Measurements from ENCODE around the gene COG2. TPM values are rescaled to one million over a fixed set of nuclear protein-coding genes. Genes with fewer than 3 reads are reported as not detected.

COG2 gene
- polyA plus RNA-seq, 1 donor (not counting 4 experiments of a cell fraction or from before 2014, with no cell fraction given), result 18.6 TPM

GRCh38 chr1:230668227-230668626, 25.9 kb downstream of the COG2 start:
- H3K9ac ChIP-seq (ENCODE audit: control insufficient read depth, extremely low read depth, insufficient read depth, low read length), result no peak overlapping the region
- no peaks in the 10 kb centered on the region for H3K79me2 ChIP-seq (ENCODE audit: control insufficient read depth, insufficient read depth, low read length)
- dilution Hi-C loops (cut with MboI; ENCODE audit: extremely low pct_ligation_motif_present, low sequenced_read_pairs), result no loop called here
- no peak for FAIRE-seq
- H3K9me3 ChIP-seq (ENCODE audit: control insufficient read depth, low read depth, low read length), result no peaks in the 10 kb centered on the region
- H3K4me1 ChIP-seq (ENCODE audit: control insufficient read depth, extremely low read depth, insufficient read depth, low read length), result no peaks in the 10 kb centered on the region
- TF ChIP-seq EZH2 (IDR thresholded peaks at IDR 0.05; ENCODE audit: low read length) (no peak), CTCF (optimal IDR thresholded peaks at IDR 0.05 in 1 of 3, IDR thresholded peaks at IDR 0.05 in 1 of 3, conservative IDR thresholded peaks at IDR 0.05 in 1 of 3; ENCODE audit: extremely low read depth in 1 of 3, insufficient read depth in 2 of 3, low read length in 3 of 3) (no peak)
- no peak overlapping the region for H2AFZ ChIP-seq (ENCODE audit: control insufficient read depth, low read length)
- no peaks in the 10 kb centered on the region for H3K27me3 ChIP-seq (ENCODE audit: control insufficient read depth, extremely low read depth, insufficient read depth, low read length)
- no peaks in the 10 kb centered on the region for H3K9me1 ChIP-seq (ENCODE audit: control insufficient read depth, extremely low read depth, insufficient read depth, low read length)
- H3K36me3 ChIP-seq (ENCODE audit: control insufficient read depth in 2 of 2, extremely low read depth in 1 of 2, insufficient read depth in 2 of 2, low read length in 2 of 2), result peaks cover 7 to 10% of the 10 kb centered on the region in 2 experiments
- no peak overlapping the region for H3K4me3 ChIP-seq (ENCODE audit: control insufficient read depth in 2 of 3, extremely low read depth in 1 of 3, insufficient read depth in 2 of 3, low read depth in 1 of 3, low read length in 3 of 3)
- H3K27ac ChIP-seq (ENCODE audit: control insufficient read depth, insufficient read depth, low read length), result no peak overlapping the region
- H4K20me1 ChIP-seq (ENCODE audit: control insufficient read depth, extremely low read depth, insufficient read depth, low read length), result no peaks in the 10 kb centered on the region
- DNase-seq (ENCODE audit: low read depth, low spot score), result no peak
- H3K4me2 ChIP-seq (ENCODE audit: control insufficient read depth, extremely low read depth, insufficient read depth, low read depth, low read length), result no peak overlapping the region

- dilution Hi-C loops (cut with MboI; ENCODE audit: extremely low pct_ligation_motif_present, low sequenced_read_pairs), result no loop called here
- H3K4me3 ChIP-seq (ENCODE audit: control insufficient read depth in 2 of 3, extremely low read depth in 1 of 3, insufficient read depth in 2 of 3, low read depth in 1 of 3, low read length in 3 of 3), result no peak overlapping the region
- FAIRE-seq, result no peak
Observed at GRCh38 chr1:230669543-230669942, 27.3 kb downstream of the COG2 start.

More at GRCh38 chr1:230669543-230669942, 27.3 kb downstream of the COG2 start:
- H3K9me1 ChIP-seq (ENCODE audit: control insufficient read depth, extremely low read depth, insufficient read depth, low read length), result no peaks in the 10 kb centered on the region
- no peak overlapping the region for H3K4me2 ChIP-seq (ENCODE audit: control insufficient read depth, extremely low read depth, insufficient read depth, low read depth, low read length)
- DNase-seq (ENCODE audit: low read depth, low spot score), result no peak
- H3K27ac ChIP-seq (ENCODE audit: control insufficient read depth, insufficient read depth, low read length), result no peak overlapping the region
- no peaks in the 10 kb centered on the region for H4K20me1 ChIP-seq (ENCODE audit: control insufficient read depth, extremely low read depth, insufficient read depth, low read length)
- peaks cover 7 to 9% of the 10 kb centered on the region in 2 experiments for H3K36me3 ChIP-seq (ENCODE audit: control insufficient read depth in 2 of 2, extremely low read depth in 1 of 2, insufficient read depth in 2 of 2, low read length in 2 of 2)
- H3K4me1 ChIP-seq (ENCODE audit: control insufficient read depth, extremely low read depth, insufficient read depth, low read length), result no peaks in the 10 kb centered on the region
- no peaks in the 10 kb centered on the region for H3K27me3 ChIP-seq (ENCODE audit: control insufficient read depth, extremely low read depth, insufficient read depth, low read length)
- no peak overlapping the region for H3K9ac ChIP-seq (ENCODE audit: control insufficient read depth, extremely low read depth, insufficient read depth, low read length)
- H3K9me3 ChIP-seq (ENCODE audit: control insufficient read depth, low read depth, low read length), result no peaks in the 10 kb centered on the region
- no peak for TF ChIP-seq EZH2 (IDR thresholded peaks at IDR 0.05; ENCODE audit: low read length)
- TF ChIP-seq CTCF (optimal IDR thresholded peaks at IDR 0.05 in 1 of 3, IDR thresholded peaks at IDR 0.05 in 1 of 3, conservative IDR thresholded peaks at IDR 0.05 in 1 of 3; ENCODE audit: extremely low read depth in 1 of 3, insufficient read depth in 2 of 3, low read length in 3 of 3), result no peak
- H3K79me2 ChIP-seq (ENCODE audit: control insufficient read depth, insufficient read depth, low read length), result no peaks in the 10 kb centered on the region
- no peak overlapping the region for H2AFZ ChIP-seq (ENCODE audit: control insufficient read depth, low read length)

Measured in keratinocyte (primary cell).